DMS114 treated with DMSO at 0.1 percent for 48 hours (cell line): ENCODE measurements around the gene IFT172.

Source experiments
- DNase-seq: peaks from one replicate; lab custom pipeline; 2025; ENCODE audit not compliant: unreplicated experiment; lab: John Stamatoyannopoulos, UW

The IFT172 gene

DNA sequence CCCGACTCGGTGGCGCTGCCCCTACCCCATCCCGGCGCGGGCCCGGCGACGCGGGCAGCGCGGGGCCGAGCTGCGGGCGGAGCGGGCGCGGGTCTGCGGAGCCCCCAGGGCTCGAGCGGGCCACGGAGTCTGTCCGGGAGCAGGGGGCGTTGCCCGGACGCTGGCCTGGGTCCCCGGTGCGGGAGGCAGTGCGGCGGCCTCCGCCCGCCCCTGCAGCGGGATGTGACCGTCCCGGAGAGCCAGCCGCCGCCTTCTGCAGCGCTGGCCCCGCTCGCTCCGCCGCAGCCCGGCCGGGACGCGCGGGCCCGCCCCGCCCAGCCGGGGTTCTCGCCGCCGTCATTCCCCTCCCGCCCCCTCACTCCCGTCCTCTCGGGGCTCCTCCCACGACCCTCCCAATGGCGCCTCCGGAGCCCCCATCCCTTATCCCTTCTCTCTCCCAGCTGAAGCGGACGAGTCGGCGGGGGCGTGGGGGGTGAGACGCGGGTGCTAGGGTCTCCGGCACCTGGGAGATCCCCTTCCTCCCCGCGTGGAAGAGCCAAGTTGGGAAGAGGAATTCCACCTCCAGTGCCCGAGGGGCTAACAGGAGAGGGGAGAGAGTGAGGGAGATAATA is 5.5 kb upstream of the IFT172 start, which contains the start of gene FNDC4:
Gene FNDC4, minus strand, starts transcription at position 257 of the 611 bp plus-strand sequence. CDS start 521 bp downstream, outside the sequence.
- no peak for DNase-seq

DNA sequence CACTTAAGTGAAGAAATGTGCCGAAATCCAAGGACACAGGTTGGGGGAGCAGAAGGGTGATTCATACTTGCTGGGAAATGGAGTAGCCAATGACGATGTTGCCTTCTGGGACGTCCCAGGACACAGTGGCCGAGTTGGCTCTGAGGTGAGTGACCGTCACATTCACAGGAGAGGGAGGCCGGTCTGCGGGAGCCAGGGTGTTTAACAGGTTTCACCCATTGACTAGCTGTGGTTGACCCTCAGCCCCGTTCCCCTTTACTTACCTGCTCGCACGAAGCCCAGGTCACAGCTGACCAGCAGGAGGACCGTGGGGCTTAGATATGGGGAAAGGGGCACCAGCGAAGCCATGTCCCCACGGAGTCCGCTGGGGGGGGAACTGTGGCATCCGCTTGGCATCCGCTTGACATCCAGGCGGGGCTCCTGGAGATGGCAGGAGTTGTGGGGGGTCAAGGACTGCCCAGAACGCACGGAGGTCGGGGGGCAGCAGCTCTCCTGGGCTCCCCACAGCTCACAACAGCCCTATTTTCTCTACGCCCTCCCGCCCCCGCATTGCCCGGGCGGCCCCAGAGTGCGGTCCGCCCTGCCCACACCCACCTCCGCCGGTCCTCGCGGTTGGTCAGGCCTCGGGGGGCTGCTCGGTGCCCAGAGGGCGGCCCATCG is 4.9 kb upstream of the IFT172 start:
- no peak for DNase-seq

DNA sequence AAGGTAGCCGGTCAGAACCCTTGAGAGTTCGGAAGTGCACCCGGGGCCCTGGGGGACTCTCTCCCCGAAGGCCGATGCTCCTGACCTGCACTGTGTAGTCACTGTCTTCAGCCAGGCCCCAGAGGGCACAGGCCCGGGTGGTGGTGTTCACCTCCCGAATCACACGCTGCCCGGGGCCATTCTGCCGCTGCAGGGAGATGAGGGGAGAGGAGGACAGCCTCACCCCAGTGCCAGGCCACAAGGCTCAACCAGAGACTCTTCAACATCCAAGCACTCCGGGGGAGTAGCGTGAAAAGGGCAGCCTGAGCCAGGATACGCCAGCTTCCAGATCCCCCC is 4.4 kb upstream of the IFT172 start:
- DNase-seq: no peak

DNA sequence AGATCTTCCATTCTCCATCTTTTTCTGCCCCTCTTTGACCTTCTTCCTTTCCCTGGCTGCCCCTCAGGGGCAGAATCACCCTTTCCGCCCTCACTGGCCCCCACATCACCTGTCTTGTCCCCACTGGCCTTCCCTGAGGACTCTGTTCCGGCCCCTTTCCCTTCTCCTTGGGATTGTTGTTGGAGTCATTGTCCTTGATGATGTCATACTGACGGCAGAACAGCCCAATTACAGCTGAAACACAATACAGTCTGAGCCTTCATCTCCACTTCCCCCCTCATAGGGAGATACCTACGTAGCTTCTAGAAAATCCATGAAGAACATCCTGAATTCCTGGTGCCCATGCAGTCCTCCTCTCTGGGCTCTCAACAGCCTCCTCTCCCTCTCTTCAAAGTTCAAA is 3.0 kb upstream of the IFT172 start:
- DNase-seq: no peak

- no peak for DNase-seq
Observed at GRCh38 chr2:27489118-27489497, 435 bp downstream of the IFT172 start.

DNA sequence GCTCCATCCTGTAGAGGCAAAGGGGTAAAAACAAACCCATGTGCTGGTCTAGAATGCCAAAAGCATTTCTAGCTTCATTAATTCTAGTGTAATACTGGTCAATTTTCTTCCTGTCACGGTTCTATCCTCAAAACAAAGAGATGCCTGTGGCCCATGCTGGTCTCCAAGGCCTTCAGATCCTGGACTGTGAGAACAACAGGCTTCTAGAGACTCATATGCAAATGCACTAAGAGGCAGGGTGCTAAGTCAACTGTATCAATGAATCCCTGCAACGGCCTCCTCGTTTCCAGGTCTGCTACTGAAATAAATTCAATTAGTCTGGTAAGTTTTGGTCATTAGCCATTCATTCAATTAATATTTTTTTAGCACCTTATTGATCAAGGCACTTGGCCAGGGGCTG is 4.0 kb downstream of the IFT172 start:
- no peak for DNase-seq

DNA sequence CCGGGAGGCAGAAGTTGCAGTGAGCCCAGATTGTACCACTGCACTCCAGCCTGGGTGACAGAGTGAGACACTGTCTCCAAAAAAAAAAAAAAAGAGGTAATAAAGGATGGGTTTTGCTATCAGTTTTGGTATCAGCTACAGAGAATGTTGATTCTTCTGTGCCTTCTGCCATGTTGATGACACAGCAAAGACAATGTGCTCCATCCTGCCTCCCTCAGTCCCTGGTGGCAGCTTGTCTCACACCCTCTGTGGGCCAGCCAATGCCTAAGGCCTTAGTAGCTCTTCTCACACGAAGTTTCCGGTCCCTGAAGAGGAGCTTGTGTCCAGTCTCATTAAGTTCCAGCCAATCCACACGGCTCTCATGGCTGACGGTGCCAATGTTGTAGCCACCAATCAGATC is 17.6 kb downstream of the IFT172 start:
- no peak for DNase-seq

DNA sequence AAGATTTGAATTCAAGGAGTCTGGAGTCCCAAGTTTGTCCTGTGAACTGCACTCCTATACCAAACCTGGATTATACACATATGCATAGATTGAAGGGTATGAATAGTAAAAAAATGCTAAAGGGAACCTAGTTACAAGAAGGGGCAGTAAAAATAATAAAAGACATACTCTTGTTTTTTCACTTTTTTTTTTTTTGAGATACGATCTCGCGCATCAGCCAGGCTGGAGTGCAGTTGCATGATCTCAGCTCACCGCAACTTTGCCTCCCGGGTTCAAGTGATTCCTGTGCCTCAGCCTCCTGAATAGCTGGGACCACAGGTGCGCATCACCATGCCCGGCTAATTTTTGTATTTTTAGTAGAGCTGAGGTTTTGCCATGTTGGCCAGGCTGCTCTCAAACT is 25.1 kb downstream of the IFT172 start:
- DNase-seq: no peak

DNA sequence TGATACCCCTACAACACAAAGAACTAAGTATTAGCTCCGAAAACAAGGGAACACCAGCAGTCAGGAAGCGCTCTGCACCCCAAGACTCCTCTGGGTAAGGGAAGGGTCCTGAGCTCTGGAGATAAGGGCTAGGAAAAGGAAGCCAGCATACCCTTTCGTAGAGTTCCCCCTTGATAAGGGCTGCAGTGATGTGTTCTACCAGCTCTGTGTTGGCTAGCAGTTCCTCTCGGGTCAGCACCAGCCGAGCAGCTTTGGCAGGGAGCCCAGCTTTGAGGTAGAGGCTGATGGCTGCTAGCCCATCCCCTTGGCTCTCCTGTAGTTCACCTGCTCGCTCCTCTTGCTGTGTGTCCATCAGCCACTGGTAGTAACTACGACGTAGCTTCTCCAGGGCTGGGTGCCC is 28.4 kb downstream of the IFT172 start:
- no peak for DNase-seq

GRCh38 chr2:27453968-27454367 is 35.6 kb downstream of the IFT172 start:
- no peak for DNase-seq

GRCh38 chr2:27451095-27451494 is 38.4 kb downstream of the IFT172 start:
- DNase-seq: no peak

DNA sequence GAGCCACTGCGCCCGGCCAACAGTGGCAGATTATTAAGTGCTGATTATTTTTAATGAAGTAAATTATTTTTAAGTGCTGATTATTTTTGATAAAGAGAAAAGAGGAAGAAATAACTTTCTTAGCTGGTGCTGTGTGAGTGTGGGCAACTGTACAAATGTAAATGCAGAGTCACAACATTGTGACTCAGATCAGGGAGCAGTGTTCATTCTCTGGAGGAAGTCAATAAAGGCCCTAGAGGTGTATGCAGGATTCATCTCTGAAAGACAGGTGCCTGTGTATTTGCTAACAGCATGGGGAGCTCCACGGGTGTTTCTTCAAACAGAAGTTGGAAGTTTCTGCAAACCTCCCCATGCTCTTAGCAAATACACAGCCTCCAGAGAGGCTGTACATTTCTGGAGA is 41.2 kb downstream of the IFT172 start:
- DNase-seq: no peak

DNA sequence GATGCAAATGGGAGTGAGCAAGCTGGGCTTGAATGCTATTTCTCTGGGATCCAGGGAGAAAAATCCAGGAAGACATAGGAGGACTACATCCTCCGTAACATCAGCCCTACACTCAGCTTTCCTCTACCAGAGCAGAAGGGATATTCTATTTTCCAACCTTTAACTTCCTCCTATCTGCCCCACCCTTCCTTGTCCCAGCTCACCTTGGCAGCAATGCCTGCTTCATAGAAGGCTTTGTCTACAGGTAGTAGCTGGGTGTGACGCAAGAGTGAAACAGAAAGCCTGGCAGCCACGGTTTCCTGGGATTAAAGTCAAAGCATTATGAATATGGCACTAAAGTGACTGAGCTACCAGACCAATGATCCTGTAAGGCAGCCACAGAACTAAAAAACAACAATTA is 43.5 kb downstream of the IFT172 start:
- DNase-seq: no peak

GRCh38 chr2:27445615-27446014 is 43.9 kb downstream of the IFT172 start:
- no peak for DNase-seq

GRCh38 chr2:27445155-27445554 is 44.4 kb downstream of the IFT172 start:
- DNase-seq: no peak

DNA sequence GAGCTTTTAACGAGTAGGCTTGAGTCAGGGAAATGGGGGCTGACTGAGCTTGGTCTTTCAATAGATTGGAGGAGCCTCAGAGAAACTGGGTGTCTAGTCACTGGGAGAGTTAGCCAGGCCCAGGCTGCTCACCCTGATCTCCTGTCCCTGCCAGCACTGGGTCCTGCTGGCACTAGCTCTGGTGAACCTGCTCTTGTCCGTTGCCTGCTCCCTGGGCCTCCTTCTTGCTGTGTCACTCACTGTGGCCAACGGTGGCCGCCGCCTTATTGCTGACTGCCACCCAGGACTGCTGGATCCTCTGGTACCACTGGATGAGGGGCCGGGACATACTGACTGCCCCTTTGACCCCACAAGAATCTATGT is 46.6 kb downstream of the IFT172 start:
- DNase-seq: no peak

DNA sequence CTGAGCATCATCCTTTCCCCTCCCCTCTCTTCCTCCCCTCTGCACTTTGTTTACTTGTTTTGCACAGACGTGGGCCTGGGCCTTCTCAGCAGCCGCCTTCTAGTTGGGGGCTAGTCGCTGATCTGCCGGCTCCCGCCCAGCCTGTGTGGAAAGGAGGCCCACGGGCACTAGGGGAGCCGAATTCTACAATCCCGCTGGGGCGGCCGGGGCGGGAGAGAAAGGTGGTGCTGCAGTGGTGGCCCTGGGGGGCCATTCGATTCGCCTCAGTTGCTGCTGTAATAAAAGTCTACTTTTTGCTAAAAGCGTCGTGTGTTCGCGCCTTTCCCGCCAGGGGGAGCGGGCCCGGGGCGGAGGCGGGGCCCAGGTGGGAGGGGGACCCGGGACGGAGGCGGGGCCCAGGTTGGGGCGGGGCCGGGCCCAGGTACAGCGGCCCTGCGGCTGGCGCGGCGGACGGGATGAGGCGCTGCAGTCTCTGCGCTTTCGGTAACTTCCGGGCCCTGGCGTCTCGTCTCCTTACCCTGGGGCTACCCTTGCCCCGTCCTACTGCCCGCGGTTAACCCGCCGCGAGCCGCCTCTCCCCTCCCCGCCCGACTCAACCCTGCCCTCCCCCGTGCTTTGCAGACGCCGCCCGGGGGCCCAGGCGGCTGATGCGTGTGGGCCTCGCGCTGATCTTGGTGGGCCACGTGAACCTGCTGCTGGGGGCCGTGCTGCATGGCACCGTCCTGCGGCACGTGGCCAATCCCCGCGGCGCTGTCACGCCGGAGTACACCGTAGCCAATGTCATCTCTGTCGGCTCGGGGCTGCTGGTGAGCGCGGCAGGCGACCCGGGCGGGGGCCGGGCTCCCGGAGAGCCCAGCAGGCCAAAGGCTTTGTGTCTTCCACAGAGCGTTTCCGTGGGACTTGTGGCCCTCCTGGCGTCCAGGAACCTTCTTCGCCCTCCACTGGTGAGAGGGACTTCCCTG is 47.3 kb downstream of the IFT172 start, which contains the start of gene KRTCAP3:
Gene KRTCAP3, plus strand, starts transcription at position 424 of the 962 bp plus-strand sequence. Its CDS starts 32 bp downstream, at position 456.
- no peak for DNase-seq

- DNase-seq: no peak
Observed at GRCh38 chr2:27441226-27441926, 48.2 kb downstream of the IFT172 start.

DNA sequence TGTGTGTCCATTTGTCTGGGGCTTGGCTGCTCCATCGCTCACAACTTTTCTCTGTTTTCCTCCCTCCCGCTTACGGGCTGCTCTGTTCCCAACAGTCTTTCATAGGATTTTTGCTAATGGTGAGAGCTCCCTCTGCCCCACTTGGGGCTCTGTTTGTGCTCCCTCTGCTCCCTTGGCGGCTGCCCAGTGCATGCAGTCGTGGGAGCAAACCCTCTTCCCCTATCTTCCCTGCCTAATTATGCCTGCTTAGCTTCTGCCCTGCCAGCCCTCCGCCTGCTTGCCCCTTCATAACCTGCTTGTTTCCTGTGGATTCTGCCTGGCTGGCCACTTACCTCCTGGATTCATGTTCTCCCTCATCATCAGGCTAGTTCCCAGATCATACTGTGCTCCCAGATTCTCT is 53.9 kb downstream of the IFT172 start:
- DNase-seq: no peak

DNA sequence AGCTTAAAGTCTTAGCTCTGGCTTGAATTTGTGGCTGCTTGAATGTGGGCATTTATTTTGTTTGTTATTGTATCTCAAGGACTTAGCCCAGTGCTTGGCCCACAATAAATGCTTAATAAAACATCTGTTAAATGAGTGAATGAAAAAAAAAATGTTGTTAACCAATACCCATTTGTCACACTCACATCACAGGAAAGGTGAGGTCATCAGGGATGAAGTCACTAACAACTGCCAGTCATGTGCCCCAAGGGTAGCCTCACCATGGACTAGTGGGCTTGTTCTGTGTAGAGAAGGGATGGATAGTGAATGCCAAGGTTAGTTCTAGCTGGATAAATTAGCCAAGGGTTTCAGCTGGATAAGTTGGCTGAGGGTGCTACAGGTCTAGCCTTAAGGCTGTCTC is 58.1 kb downstream of the IFT172 start:
- no peak for DNase-seq

DNA sequence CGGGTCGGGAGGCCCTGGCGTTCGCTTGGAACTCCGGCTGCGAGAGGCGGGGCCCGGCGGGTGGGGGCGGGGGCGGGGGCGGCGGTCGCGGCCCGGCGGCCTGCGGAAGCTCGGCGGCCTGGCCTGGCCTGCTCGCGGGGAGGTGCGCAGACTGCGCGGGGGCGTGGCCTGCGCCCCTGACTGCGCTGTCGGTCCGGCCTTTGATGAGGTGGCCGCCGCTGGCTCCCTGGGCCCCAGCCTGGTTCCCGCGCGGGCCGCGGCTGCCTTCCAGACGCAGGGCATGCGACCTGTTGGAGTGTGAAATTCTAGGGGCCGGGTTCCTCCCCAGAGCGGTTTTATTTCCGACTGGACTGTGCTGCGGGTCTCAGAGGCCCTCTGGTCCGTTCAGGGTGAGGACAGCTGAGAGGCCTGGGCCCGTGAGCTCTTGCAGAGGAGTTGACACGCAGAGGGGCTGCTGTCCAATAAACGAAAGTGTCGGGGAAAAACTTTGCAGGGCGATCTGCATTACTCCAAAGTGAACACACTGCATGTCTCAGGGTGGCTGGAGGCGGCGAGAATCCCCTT is 60.5 kb downstream of the IFT172 start:
- peak; percentile 23 for DNase-seq
